ENCODE results near the gene MTX1. TPM values are rescaled to one million over a fixed set of nuclear protein-coding genes. Genes with fewer than 3 reads are reported as not detected.
A peak's percentile ranks its signal among the peaks of the same experiment; 100 is the strongest.

The MTX1 gene
- total RNA-seq, 4 donors from 2014 or later: 30.1 to 50.7 (median 35.3) TPM

DNA sequence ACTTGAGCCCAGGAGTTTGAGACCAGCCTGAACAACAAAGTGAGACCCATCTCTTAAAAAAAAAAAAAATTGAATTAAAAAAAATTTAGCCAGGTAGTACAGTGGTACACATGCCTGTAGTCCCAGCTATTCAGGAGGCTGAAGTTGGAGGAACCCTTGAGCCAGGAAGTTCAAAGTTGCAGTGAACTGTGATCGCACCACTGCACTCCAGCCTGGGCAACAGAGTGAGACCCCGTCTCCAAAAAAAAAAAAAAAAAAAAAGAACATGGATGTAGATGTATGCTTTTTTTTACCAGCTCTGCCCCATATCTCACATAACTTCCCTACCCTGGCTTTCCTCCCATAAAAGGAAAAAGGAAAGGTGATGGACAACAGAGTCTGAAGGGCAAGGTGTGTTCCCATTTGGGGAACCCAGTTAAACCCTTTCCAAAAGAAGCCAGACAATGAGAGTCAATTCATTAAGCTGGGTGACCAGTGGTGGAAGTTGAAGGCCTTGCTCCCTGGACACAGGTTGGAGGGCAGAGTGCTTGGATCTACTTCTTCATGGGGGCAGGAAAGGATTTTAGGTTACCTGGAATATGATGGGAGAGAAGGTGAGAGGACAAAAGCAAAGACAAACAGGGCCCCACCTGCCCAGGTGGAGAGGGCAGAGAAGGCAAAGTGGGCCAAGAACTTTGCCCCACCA lies 38.3 kb upstream of the MTX1 start:
- WGBS, 2 donors: 90 to 98% methylated on average over 2 of the region's 2 CpGs
- H3K27me3 ChIP-seq: peaks cover 0 to 13% of the 10 kb centered on the region in 2 donors
- no peak for DNase-seq (ENCODE audit: low spot score in 2 of 2)
- TF ChIP-seq POLR2A (IDR thresholded peaks at IDR 0.05): no peak
- TF ChIP-seq EP300 (IDR thresholded peaks at IDR 0.05): no peak
- TF ChIP-seq, protein P1, sequence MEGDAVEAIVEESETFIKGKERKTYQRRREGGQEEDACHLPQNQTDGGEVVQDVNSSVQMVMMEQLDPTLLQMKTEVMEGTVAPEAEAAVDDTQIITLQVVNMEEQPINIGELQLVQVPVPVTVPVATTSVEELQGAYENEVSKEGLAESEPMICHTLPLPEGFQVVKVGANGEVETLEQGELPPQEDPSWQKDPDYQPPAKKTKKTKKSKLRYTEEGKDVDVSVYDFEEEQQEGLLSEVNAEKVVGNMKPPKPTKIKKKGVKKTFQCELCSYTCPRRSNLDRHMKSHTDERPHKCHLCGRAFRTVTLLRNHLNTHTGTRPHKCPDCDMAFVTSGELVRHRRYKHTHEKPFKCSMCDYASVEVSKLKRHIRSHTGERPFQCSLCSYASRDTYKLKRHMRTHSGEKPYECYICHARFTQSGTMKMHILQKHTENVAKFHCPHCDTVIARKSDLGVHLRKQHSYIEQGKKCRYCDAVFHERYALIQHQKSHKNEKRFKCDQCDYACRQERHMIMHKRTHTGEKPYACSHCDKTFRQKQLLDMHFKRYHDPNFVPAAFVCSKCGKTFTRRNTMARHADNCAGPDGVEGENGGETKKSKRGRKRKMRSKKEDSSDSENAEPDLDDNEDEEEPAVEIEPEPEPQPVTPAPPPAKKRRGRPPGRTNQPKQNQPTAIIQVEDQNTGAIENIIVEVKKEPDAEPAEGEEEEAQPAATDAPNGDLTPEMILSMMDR (IDR thresholded peaks at IDR 0.05): no peak
- H3K9me3 ChIP-seq: no peaks in the 10 kb centered on the region
- H3K4me1 ChIP-seq: peaks cover 0 to 55% (median 33%) of the 10 kb centered on the region in 4 donors
- H3K36me3 ChIP-seq: peaks cover 0 to 27% (median 0%) of the 10 kb centered on the region in 3 donors
- no peak overlapping the region for H3K4me3 ChIP-seq
- no peak overlapping the region for H3K27ac ChIP-seq

DNA sequence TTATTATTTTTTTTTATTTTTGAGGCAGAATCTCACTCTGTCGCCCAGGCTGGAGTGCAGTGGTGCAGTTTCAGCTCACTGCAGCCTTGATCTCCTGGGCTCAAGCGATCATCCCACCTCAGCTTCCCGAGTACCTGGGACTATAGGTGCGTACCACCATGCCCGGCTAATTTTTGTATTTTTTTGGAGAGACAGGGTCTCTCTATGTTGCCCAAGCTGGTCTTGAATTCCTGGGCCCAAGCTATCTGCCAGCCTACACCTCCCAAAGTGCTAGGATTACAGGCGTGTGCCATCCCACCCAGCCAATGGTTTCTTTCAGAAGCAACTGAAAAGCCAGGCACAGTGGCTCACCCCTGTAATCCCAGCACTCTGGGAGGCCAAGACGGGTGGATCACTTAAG lies 37.7 kb upstream of the MTX1 start:
- Histone ChIP-seq H3K27ac (no peak overlapping the region), H3K4me1 (peaks cover 0 to 60% (median 33%) of the 10 kb centered on the region in 4 donors), H3K4me3 (no peak overlapping the region), H3K36me3 (peaks cover 0 to 27% (median 0%) of the 10 kb centered on the region in 3 donors), H3K27me3 (peaks cover 0 to 13% of the 10 kb centered on the region in 2 donors), H3K9me3 (no peaks in the 10 kb centered on the region)
- TF ChIP-seq EP300 (IDR thresholded peaks at IDR 0.05): no peak
- TF ChIP-seq POLR2A (IDR thresholded peaks at IDR 0.05): no peak
- TF ChIP-seq, protein P1 (IDR thresholded peaks at IDR 0.05): no peak
- DNase-seq (ENCODE audit: low spot score in 2 of 2): no peak
- WGBS, 2 donors: 87 to 91% methylated on average over 7 of the region's 7 CpGs

DNA sequence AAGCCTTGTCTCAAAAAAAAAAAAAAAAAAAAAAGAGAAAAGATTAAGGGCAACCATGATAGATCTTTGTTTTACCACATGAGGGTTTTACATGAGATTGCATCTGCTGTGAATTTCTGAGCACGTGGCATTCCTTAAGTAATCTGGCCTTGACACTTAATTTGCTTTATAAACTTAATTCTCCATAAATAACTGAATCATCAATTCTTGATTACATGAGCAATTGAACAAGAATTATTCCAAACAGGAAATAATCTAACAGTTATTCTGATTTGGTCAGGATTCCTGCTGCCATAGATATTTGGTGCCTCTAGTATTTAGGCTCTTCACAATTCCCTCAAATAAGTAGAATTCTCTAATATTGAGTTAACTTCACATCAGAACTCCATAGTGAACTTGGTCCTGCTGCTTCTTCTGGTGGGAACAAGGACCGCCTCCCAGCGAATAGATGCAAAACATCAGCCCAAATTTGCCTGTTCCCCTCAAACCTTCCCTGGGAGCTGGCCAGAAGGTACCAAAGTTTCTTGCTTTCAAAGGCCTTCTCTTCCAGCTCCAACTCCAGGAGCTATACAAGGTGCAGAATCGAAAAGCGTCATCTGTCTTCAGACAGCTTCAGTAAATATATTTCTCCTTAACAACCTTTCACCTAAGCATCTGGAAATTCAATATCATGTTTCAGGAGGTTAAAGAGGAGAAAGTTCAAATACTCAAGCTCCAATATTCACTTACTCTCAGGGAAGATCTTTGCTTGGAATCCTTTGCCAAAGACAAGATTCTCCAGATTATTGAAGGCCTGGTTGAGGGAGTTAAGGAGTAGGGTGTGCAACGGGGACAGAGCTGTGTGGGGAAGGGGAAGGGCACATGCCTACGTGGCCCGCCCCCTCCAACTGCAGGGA lies 36.4 kb upstream of the MTX1 start:
- TF ChIP-seq POLR2A (IDR thresholded peaks at IDR 0.05): no peak
- TF ChIP-seq, protein P1 (IDR thresholded peaks at IDR 0.05): no peak
- peaks cover 0 to 60% (median 30%) of the 10 kb centered on the region in 4 donors for H3K4me1 ChIP-seq
- H3K36me3 ChIP-seq: peaks cover 0 to 27% (median 0%) of the 10 kb centered on the region in 3 donors
- no peaks in the 10 kb centered on the region for H3K9me3 ChIP-seq
- peak overlapping the region; percentile 59 to 85 (median 70) for H3K4me3 ChIP-seq
- peak overlapping the region; percentile 79 to 97 (median 91) for H3K27ac ChIP-seq
- DNase-seq (ENCODE audit: low spot score in 2 of 2): no peak
- 43 to 45% methylated on average over 8 of the region's 8 CpGs for WGBS, 2 donors
- peaks cover 0 to 13% of the 10 kb centered on the region in 2 donors for H3K27me3 ChIP-seq

DNA sequence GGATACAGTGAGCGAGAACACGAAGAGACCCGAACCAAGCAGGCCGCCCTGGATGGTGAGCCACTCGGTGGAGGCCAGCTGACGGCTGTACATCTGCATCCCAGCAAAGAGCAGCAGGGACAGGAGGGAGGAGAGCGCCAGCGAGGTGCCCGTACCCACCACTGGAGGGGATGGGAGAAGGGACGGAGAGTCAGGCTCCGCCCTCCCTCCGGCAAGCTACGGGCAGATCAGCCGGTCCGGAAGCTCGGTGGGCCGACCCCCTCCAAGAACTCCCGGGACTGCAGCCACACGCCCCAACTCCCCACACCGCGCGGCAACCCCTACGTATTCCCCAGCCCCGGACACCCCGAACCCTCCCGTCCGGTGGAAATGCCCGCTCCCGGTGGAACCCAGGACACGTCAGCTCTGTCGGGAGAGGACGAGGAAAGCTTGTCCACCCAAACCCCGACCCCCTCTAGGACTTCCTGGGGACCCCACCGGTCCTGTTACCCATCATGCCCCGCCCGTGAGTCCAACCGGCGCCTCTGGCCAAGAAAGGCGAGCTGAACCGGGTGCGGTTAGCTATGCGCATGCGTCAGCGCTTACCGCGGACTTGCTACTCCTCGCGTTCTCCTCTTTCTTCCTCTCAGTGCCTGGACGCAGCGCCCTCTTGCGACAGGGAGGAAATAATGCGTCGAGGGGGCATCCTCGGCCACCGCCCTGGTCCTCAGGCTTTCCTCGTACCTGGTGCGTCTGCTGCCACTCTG lies 35.6 kb upstream of the MTX1 start, which contains the start of gene KRTCAP2:
Gene KRTCAP2, minus strand, starts transcription at position 573 of the 746 bp plus-strand sequence. Its CDS starts 80 bp downstream, at position 493.
- Histone ChIP-seq H3K4me3 (peak within 1 kb of the TSS; percentile 59 to 85 (median 70)), H3K27ac (peak within 1 kb of the TSS; percentile 79 to 97 (median 91)), H3K9me3 (no peaks in the 10 kb centered on the region), H3K36me3 (peaks cover 0 to 27% (median 0%) of the 10 kb centered on the region in 3 donors), H3K4me1 (peaks cover 0 to 60% (median 26%) of the 10 kb centered on the region in 4 donors), H3K27me3 (peaks cover 0 to 13% of the 10 kb centered on the region in 2 donors)
- TF ChIP-seq POLR2A (IDR thresholded peaks at IDR 0.05): peak; percentile 17 to 60
- peak; percentile 60 to 95 for TF ChIP-seq EP300 (IDR thresholded peaks at IDR 0.05)
- TF ChIP-seq, protein P1 (IDR thresholded peaks at IDR 0.05): peak; percentile 90 to 98 (median 96)
- 0 to 1% methylated on average over 52 to 54 of the region's 57 CpGs for WGBS, 2 donors
- DNase-seq (ENCODE audit: low spot score in 2 of 2): peak; percentile 82

Data from tibial nerve (tissue), 4 donors.